ENCODE results near the gene ACP1.

The ACP1 gene

GRCh38 chr2:264493-265468 lies at the start of gene ACP1:
ACP1 (plus strand) TSS chr2:264947; CDS start chr2:264965, 18 bp downstream.
- DNase-seq (ENCODE audit: low read depth in 4 of 4, low spot score in 1 of 4) = peak; percentile 79 to 93 (median 88)

GRCh38 chr2:216068-216467 lies 48.7 kb upstream of the ACP1 start:
- no peak for DNase-seq (ENCODE audit: low read depth in 4 of 4, low spot score in 1 of 4)

GRCh38 chr2:223451-223850 lies 41.3 kb upstream of the ACP1 start:
- DNase-seq (ENCODE audit: low read depth in 4 of 4, low spot score in 1 of 4) = no peak

GRCh38 chr2:223971-224760 lies 40.6 kb upstream of the ACP1 start:
- DNase-seq (ENCODE audit: low read depth in 4 of 4, low spot score in 1 of 4) = no peak

DNA sequence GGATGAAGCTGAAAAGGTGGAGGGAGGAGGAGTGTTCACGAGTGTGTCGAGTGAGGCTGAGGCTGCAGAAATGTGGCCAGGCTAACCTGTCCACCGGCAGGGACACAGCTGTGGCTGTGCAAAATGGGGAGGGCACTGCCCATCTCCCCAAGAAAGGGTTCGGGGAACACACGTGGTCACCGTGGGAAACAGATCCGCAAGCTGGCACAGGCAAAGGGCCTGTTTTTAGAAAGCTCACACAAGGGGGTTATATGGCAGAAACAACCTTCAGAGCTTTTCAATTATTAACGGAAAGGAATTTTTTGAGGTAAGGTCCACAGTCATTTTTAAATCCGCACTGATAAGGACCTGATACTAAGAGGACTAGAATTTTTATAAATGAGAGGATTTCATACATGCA lies 36.6 kb upstream of the ACP1 start:
- no peak for DNase-seq (ENCODE audit: low read depth in 4 of 4, low spot score in 1 of 4)

DNA sequence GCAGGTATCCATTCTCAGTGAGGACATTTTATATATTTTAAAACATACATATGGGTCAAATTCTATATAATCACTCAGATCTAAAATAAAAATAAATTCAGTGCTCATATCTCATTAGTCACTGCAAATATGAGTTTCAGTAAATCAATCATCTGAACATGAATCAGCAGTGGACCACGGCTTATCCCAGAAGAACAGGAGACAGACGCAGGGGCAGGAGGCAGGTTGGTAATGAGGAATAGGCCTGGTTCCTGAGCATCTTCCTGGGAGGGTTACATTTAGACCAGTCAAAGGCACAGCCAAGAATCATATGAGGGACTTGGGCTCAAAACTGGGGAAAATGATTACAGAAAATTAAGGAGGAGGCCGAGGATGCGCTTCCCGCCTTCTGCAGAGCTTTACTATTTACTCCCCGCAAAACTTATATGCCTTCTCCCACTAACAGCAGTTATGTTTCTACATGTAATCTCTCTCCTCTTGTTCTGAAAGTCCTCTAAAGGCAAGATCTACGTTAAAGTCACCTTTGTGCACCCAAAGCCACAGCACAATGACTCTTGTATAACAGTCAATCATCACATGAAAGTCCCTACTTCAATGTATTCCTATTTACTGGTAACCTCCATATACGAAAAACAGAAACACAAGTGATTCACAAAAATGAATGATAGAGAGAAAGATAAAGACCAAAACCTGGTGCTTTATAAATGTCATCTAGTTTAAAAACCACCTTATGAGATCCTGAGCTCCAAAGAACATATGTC lies 36.0 kb upstream of the ACP1 start:
- DNase-seq (ENCODE audit: low read depth in 4 of 4, low spot score in 1 of 4) = no peak

GRCh38 chr2:231521-232185 lies 33.1 kb upstream of the ACP1 start:
- no peak for DNase-seq (ENCODE audit: low read depth in 4 of 4, low spot score in 1 of 4)

GRCh38 chr2:233030-233429 lies 31.7 kb upstream of the ACP1 start:
- DNase-seq (ENCODE audit: low read depth in 4 of 4, low spot score in 1 of 4) = no peak

DNA sequence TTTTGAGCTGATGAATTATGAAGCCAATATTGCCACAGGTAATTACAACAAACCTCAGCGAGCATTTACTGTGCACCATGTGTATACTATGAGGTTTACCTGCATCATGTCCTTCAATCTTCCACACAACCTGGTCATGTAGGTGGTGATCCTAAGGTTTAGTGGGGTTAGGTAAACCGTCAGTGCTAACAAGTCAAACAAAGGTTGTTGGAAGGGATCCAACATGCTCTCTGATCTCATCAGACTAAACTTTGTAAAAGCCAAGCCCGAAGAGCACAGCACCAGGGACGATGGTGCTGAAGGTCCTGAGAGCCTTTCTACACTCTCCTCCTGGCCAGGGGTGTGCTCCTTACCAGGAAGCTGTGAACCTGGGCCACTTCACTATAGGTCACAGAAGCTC lies 30.3 kb upstream of the ACP1 start:
- no peak for DNase-seq (ENCODE audit: low read depth in 4 of 4, low spot score in 1 of 4)

DNA sequence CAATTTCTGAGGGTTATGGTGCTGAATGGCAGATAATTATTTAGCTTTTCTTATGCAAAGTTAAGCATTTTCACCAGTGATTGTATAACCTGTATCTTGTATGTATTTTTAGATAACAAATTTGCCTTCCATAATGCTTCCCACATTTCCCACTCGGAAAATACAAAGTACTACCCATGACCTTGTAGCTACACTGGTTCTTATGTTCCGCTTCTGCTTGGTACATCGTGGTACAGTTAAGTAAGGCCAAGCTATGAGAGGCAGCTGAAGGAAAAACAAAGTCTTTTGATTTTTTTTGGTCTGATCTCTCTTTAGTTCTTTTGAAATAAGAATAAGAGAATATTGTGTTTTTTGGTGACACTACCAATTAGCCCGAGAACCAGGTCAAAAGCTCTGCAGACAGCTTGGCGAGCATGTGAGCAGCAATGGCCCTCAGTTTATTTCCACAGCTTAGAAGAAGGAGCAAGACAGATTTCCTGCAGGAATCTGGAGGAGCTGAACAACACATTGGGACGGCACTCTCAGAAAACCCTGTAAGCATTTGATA lies 27.7 kb upstream of the ACP1 start:
- no peak for DNase-seq (ENCODE audit: low read depth in 4 of 4, low spot score in 1 of 4)

- no peak for DNase-seq (ENCODE audit: low read depth in 4 of 4, low spot score in 1 of 4)
Observed at GRCh38 chr2:237878-238277, 26.9 kb upstream of the ACP1 start.

DNA sequence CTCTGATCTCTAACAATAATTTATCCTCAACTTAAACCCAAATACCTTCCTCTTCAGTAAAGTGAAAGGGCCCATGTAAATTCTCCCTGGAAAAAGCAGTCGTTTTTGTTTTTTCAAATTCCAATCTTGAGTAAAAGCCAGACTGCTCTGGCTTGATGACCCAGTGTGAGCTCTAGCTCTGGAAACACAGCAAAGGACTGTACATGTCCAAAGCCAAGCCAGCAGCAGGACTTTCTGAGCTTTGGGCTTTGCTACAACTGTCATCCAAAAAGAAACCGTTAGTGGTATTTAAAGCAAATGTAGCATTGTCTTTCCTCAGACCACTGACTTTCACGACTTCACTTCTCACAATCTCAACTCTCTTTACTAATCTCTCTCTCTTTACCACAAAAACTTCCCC lies 26.3 kb upstream of the ACP1 start:
- no peak for DNase-seq (ENCODE audit: low read depth in 4 of 4, low spot score in 1 of 4)

DNA sequence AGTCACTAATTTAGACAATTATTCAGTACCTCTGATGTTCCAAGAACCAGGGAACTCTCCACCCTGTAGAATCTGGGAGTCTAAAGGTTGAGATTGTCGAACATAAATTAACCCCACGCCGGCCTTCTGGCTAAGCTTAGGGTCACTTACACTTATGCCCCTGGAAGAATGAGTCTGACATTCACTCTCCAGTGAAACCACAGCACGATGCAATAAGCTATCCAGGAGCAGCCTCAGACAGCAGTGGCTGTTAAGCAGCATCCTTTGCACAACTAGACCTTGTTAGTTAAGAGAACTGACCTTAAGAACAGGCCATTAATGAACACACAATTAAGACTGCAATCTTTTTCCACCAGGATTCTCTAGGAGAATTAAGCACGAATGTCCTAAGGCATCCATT lies 25.9 kb upstream of the ACP1 start:
- DNase-seq (ENCODE audit: low read depth in 4 of 4, low spot score in 1 of 4) = no peak

DNA sequence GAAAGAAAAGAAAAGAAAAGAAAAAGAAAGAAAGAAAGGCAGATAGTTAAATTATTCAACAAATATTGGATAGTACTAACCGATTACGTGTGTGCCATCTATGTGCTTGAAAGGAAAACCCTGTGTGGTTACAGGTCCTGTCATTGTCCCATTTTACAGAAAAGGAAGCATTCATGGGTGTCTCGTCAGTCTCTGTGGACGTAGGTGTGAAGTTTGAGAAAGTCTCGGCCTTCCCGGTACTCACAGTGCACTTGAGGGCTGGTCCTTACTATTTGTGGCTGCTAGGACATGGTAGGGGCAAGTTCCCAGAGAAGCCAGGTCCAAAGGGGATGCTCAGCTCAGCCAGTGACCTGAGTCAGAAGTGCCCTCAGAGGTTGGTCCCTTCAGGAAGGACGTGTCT lies 20.2 kb upstream of the ACP1 start:
- DNase-seq (ENCODE audit: low read depth in 4 of 4, low spot score in 1 of 4) = no peak

DNA sequence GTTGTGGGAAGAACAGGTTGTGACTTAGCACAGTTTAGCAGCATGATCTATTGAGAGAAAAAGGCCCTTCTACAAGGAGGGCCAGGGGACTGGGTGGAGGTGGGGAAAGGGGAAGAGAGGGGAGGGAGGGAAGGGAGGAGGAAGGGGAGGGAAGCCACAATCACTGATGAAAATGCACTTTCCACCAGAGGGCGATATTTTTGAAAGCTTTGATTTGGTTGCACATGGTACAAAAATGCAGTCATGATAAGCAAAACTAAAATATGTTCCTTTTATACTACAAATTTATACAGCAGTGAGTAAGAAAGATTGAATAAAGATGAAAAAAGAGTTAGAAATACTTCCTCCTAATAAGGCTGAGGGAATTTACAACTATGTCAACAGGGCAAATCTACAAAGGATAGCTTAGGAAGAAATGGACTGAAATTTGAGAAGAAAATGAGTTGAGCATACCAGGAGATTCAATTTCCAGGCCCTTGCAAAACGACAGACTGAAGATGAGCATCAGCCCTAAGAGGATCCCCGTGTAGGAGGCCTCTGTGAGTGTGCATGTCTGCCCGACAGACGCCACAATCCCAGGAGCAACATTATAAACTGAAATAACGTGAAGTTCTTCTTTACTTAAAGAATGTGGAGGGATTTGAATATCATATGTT lies 18.1 kb upstream of the ACP1 start:
- DNase-seq (ENCODE audit: low read depth in 4 of 4, low spot score in 1 of 4) = no peak

GRCh38 chr2:248724-249123 lies 16.0 kb upstream of the ACP1 start:
- no peak for DNase-seq (ENCODE audit: low read depth in 4 of 4, low spot score in 1 of 4)

DNA sequence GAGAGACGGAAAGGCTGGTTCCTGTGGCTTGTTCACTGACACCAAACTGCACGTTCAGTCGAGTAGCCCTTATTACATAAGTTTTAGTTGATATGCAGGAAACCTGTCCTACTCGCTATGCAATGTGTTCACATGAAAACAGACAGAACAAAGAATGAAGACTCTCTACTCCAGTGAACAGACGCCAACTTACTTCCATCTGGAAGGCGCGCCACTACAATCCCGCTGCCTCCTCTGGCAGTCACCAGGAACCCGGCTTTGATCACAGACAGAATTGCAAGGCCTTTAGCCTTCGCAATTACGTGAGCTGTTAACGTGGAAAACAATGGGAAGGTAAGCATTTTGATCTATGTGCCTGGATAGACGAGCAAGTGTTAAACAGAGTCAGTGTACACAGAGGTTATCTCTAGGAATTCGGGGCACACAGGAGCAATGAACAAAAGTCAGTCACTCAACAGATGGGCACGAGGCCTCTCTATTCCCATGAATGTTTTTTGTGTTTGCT lies 15.2 kb upstream of the ACP1 start:
- DNase-seq (ENCODE audit: low read depth in 4 of 4, low spot score in 1 of 4) = no peak

DNA sequence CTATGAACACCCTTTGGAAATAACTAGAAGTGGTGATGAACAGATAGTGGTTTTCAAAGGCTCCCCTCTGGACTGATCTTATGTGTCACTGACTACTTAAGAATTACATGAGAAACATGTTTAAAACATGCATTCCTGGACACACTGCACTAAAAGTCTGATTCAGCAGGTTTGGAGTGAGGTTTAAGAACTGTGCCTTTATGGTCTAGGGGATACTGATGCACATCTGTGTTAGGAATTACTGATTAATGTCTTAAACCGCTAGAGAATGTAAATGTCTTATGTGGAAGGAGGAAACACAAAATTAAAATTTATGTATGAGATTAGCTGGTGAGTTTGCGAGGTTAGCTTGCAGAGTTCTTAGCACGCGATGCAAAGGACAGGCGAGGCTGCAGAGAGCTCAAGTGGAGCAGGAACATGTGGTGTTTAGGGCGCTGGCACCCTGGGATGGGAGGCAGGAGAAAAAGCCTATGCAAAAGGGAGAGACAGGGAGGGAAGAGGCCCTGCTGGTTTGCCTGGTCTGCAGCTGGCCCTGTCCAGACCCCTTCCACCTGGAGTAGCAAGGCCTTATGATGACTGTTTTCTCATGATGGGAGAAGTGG lies 12.6 kb upstream of the ACP1 start:
- DNase-seq (ENCODE audit: low read depth in 4 of 4, low spot score in 1 of 4) = no peak

DNA sequence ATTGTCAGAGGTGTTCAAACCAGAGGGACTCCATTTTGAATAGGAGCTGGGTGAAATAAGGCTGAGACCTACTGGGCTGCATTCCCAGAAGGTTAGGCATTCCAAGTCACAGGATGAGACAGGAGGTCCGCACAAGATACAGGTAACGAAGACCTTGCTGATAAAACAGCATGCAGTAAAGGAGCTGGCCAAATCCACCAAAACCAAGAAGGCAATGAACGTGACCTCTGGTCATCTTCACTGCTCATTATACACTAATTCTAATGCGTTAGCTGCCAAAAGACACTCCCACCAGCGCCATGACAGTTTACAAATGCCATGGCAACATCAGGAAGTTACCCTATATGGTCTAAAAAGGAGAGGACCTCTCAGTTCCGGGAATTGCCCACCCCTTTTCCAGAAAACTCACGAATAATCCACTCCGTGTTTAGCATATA lies 11.5 kb upstream of the ACP1 start:
- DNase-seq (ENCODE audit: low read depth in 4 of 4, low spot score in 1 of 4) = no peak
